Measurements from ENCODE around the gene NAGLU. TPM values are rescaled to one million over a fixed set of nuclear protein-coding genes. Genes with fewer than 3 reads are reported as not detected.

NAGLU gene
- total and polyA plus RNA-seq, 2 of the 13 experiments (the other 11 are each of a cell fraction or from before 2014, with no cell fraction given), result 28.2 to 40.1 TPM

GRCh38 chr17:42541041-42541833 is 5.2 kb downstream of the NAGLU start (continued):
- TF ChIP-seq ZNF672 (CRISPR knock-in tag; IDR thresholded peaks at IDR 0.05) (no peak), BRF2 (CRISPR knock-in tag; IDR thresholded peaks at IDR 0.05) (no peak), HNF4G (IDR thresholded peaks at IDR 0.05; ENCODE audit: borderline replicate concordance, low read depth, low read length) (peak; percentile 65), HNF4G (CRISPR knock-in tag; IDR thresholded peaks at IDR 0.05; ENCODE audit: borderline replicate concordance, low read depth) (peak; percentile 81; the same call in 1 of the 2 replicates), MIER2 (CRISPR knock-in tag; IDR thresholded peaks at IDR 0.05) (peak; percentile 64), ARNT (IDR thresholded peaks at IDR 0.05) (no peak), HOXA9 (CRISPR knock-in tag; IDR thresholded peaks at IDR 0.05; ENCODE audit: borderline replicate concordance) (0 out of 2 replicates have a peak, but pooled peaks have one; percentile 22), ZNF768 (CRISPR knock-in tag; IDR thresholded peaks at IDR 0.05) (0 out of 2 replicates have a peak, but pooled peaks have one; percentile 3), HNRNPK (IDR thresholded peaks at IDR 0.05; ENCODE audit: low read depth, low read length, poor library complexity, severe bottlenecking) (no peak), ZNF124 (CRISPR knock-in tag; IDR thresholded peaks at IDR 0.05) (peak; percentile 66; the same call in 1 of the 2 replicates), ZNF281 (CRISPR knock-in tag; IDR thresholded peaks at IDR 0.05; ENCODE audit: borderline replicate concordance) (peak; percentile 44; the same call in 1 of the 2 replicates), ZNF747 (CRISPR knock-in tag; IDR thresholded peaks at IDR 0.05; ENCODE audit: borderline replicate concordance) (no peak; the same call in 1 of the 2 replicates), MTERF4 (CRISPR knock-in tag; IDR thresholded peaks at IDR 0.05) (0 out of 2 replicates have a peak, but pooled peaks have one; percentile 46), KMT2A (CRISPR knock-in tag; IDR thresholded peaks at IDR 0.05) (no peak), ZNF253 (CRISPR knock-in tag; IDR thresholded peaks at IDR 0.05; ENCODE audit: borderline replicate concordance) (peak; percentile 87), GATA4 (IDR thresholded peaks at IDR 0.05; ENCODE audit: borderline replicate concordance, low read depth) (peak; percentile 28; the same call in 1 of the 2 replicates), TRIM24 (CRISPR knock-in tag; IDR thresholded peaks at IDR 0.05) (no peak), ZNF580 (CRISPR knock-in tag; IDR thresholded peaks at IDR 0.05; ENCODE audit: borderline replicate concordance, low read depth) (no peak; the same call in 1 of the 2 replicates), PAF1 (CRISPR knock-in tag; IDR thresholded peaks at IDR 0.05) (no peak; the same call in 1 of the 2 replicates), ZNF430 (CRISPR knock-in tag; IDR thresholded peaks at IDR 0.05) (peak; percentile 86; the same call in 1 of the 2 replicates), TAF15 (IDR thresholded peaks at IDR 0.05; ENCODE audit: low read depth, low read length, poor library complexity, severe bottlenecking) (no peak), STAG1 (CRISPR knock-in tag; IDR thresholded peaks at IDR 0.05) (no peak), MXI1 (IDR thresholded peaks at IDR 0.05; ENCODE audit: borderline replicate concordance, low read depth, low read length) (peak; percentile 84; the same call in 1 of the 3 replicates), EP300 (IDR thresholded peaks at IDR 0.05; ENCODE audit: low read depth in 2 of 2, low read length in 2 of 2) (peak; percentile 26 to 76; a peak in 2 of 4 replicates), EP300 (CRISPR knock-in tag; IDR thresholded peaks at IDR 0.05; ENCODE audit: borderline replicate concordance) (peak; percentile 79)

All from HepG2 (cell line).